Lung (tissue), 12 donors: ENCODE measurements around the gene NDUFAB1. TPM values are rescaled to one million over a fixed set of nuclear protein-coding genes. Genes with fewer than 3 reads are reported as not detected.
"Not testable (repeated sequence)": the region's sequence is repeated elsewhere in the genome, so short reads cannot be mapped to it uniquely, and the experiment has no call there.

Experiments
- ATAC-seq: fragments of 200-7000 bp; cut with Tn5 transposase; one replicate; pipeline ENCODE4 v1.9.1; 2020; ENCODE audit warnings: moderate number of reproducible peaks; ENCODE audit not compliant: insufficient read depth, low FRiP score
- DNase-seq, 3 donors: peaks; one replicate each; pipeline ENCODE4 v3.0.0-alpha.2; 2013 to 2017
- H3K27ac ChIP-seq, 2 donors: one replicate each; pipeline ENCODE4 v1.5.1; 2013; ENCODE audit warnings: mild to moderate bottlenecking in 2 of 2, moderate library complexity in 2 of 2, control low read depth in 1 of 2, inconsistent platforms in 1 of 2, low read depth in 1 of 2, low read length in 1 of 2
- H3K27me3 ChIP-seq, 3 donors: one replicate each; pipeline ENCODE4 v1.5.1; 2013; ENCODE audit warnings: low read length in 2 of 3; ENCODE audit not compliant: control insufficient read depth in 3 of 3, insufficient read depth in 3 of 3
- H3K36me3 ChIP-seq, 4 donors: one replicate each; pipeline ENCODE4 v1.5.1; 2013; ENCODE audit warnings: low read length in 4 of 4, mild to moderate bottlenecking in 1 of 4, moderate library complexity in 1 of 4; ENCODE audit not compliant: control insufficient read depth in 4 of 4, insufficient read depth in 4 of 4
- H3K4me1 ChIP-seq, 5 donors: one replicate each; pipeline ENCODE4 v1.5.1; 2013; ENCODE audit warnings: low read length in 5 of 5, mild to moderate bottlenecking in 2 of 5, moderate library complexity in 1 of 5; ENCODE audit not compliant: control insufficient read depth in 5 of 5, insufficient read depth in 5 of 5
- H3K4me3 ChIP-seq: one replicate; pipeline ENCODE4 v1.5.1; 2013; ENCODE audit warnings: mild to moderate bottlenecking, control low read depth, moderate library complexity
- H3K9ac ChIP-seq, 2 donors: one replicate each; pipeline ENCODE4 v1.5.1; 2013; ENCODE audit warnings: low read length in 2 of 2, control low read depth in 1 of 2; ENCODE audit not compliant: insufficient read depth in 1 of 2
- H3K9me3 ChIP-seq, 4 donors: one replicate each; pipeline ENCODE4 v1.5.1; 2013; ENCODE audit warnings: low read length in 3 of 4, mild to moderate bottlenecking in 1 of 4, moderate library complexity in 1 of 4; ENCODE audit not compliant: control insufficient read depth in 4 of 4, insufficient read depth in 3 of 4
- WGBS, 2 donors: extraction: QIAGEN DNeasy Blood & Tissue Kit; methylation state at CpG; one replicate each; pipeline ENCODE4 v1.1.7; 2013; 5-methylcytosine and 5-hydroxymethylcytosine counted together
- polyA plus RNA-seq, 2 donors: library from polyadenylated mRNA; stranded (reverse); fragments of 200-250 nt; gene quantifications; one replicate each; pipeline ENCODE4 v1.2.1, GENCODE V29; 2013
- total RNA-seq, 2 donors: library from RNA; depleted of rRNA in 1 of 2; stranded (reverse); fragments of >200 nt in 1 of 2; gene quantifications; one replicate each; pipeline ENCODE4 v1.2.1, GENCODE V29; 2014 to 2021
- TF ChIP-seq, protein P1 (sequence below): IDR thresholded peaks from 2 replicates; pipeline ENCODE4 v1.5.1; 2012; ENCODE audit warnings: mild to moderate bottlenecking; ENCODE audit errors: control extremely low read depth, extremely low read depth
- donor health status: control.
- donor health status: control.
- donor health status: Bipolar disorder and iron deficiency.
- donor health status: healthy.
- donor health status: DM: yes; HTN: yes; CAD: no.

The NDUFAB1 gene
- total and polyA plus RNA-seq, 4 donors, result 67.4 to 127 (median 90.1) TPM

- TF ChIP-seq, protein P1, sequence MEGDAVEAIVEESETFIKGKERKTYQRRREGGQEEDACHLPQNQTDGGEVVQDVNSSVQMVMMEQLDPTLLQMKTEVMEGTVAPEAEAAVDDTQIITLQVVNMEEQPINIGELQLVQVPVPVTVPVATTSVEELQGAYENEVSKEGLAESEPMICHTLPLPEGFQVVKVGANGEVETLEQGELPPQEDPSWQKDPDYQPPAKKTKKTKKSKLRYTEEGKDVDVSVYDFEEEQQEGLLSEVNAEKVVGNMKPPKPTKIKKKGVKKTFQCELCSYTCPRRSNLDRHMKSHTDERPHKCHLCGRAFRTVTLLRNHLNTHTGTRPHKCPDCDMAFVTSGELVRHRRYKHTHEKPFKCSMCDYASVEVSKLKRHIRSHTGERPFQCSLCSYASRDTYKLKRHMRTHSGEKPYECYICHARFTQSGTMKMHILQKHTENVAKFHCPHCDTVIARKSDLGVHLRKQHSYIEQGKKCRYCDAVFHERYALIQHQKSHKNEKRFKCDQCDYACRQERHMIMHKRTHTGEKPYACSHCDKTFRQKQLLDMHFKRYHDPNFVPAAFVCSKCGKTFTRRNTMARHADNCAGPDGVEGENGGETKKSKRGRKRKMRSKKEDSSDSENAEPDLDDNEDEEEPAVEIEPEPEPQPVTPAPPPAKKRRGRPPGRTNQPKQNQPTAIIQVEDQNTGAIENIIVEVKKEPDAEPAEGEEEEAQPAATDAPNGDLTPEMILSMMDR, result no peak
- H3K27me3 ChIP-seq, result no peaks in the 10 kb centered on the region
- no peak overlapping the region for H3K27ac ChIP-seq
- 79 to 86% methylated on average over 3 of the region's 3 CpGs for WGBS, 2 donors
- peaks cover 0 to 10% (median 10%) of the 10 kb centered on the region in 5 donors for H3K4me1 ChIP-seq
- no peak overlapping the region for H3K4me3 ChIP-seq
- DNase-seq, result no peak
- no peak for ATAC-seq
- H3K36me3 ChIP-seq, result peaks cover 11 to 25% (median 22%) of the 10 kb centered on the region in 4 donors
- H3K9ac ChIP-seq, result no peak overlapping the region
- H3K9me3 ChIP-seq, result no peaks in the 10 kb centered on the region
These were observed 41.6 kb downstream of the NDUFAB1 start for GRCh38 chr16:23554536-23554935.

DNA sequence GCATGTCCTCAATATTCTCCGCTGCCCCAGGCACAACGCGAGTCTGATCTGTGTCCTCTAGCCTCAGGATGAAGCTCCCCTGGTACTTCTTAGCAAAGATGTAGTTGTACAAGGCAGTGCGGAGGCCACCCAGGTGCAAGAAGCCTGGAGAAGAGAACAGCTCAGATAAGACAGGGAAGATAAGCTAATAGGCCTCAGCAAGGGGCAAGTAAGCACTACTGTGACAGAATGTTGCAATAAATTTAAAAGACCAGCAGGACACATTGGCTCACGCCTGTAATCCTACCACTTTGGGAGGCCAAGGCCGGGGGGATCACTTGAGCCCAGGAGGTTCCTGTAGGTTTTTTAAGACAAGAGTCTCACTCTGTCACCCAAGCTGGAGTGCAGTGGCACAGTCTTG lies 44.0 kb downstream of the NDUFAB1 start:
- TF ChIP-seq, protein P1, result no peak
- no peak for ATAC-seq
- peaks cover 11 to 37% (median 29%) of the 10 kb centered on the region in 4 donors for H3K36me3 ChIP-seq

DNA sequence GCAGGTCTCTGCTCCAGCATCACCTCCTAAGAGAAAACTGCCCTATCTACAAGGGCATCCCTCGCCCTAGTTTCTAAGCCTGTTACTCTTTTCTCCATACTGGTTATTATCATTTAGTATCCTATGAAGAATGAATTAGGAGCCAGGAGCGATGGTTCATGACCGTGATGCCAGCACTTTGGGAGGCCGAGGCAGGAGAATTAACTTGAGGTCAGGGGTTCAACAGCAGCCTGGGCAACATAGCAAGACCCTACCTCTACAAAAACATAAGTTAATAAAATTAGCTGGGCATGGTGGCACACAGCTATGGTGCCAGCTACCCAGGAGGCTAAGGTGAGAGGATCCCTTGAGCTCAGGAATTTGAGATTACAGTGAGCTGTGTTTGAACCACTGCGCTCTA lies 46.2 kb downstream of the NDUFAB1 start:
- H3K27me3 ChIP-seq, result no peaks in the 10 kb centered on the region
- 96 to 98% methylated on average over 5 of the region's 5 CpGs for WGBS, 2 donors
- TF ChIP-seq, protein P1, result no peak
- DNase-seq (no peak), ATAC-seq (no peak)
- H3K4me1 ChIP-seq, result no peaks in the 10 kb centered on the region
- H3K27ac ChIP-seq, result no peak overlapping the region
- H3K9ac ChIP-seq, result no peak overlapping the region
- H3K4me3 ChIP-seq, result no peak overlapping the region
- H3K9me3 ChIP-seq, result no peaks in the 10 kb centered on the region
- peaks cover 11 to 49% (median 36%) of the 10 kb centered on the region in 4 donors for H3K36me3 ChIP-seq

More for the DNA sequence above, 44.0 kb downstream of the NDUFAB1 start:
- Histone ChIP-seq H3K27ac (no peak overlapping the region), H3K9ac (no peak overlapping the region), H3K27me3 (no peaks in the 10 kb centered on the region), H3K4me3 (no peak overlapping the region), H3K9me3 (no peaks in the 10 kb centered on the region), H3K4me1 (peaks cover 0 to 10% (median 0%) of the 10 kb centered on the region in 5 donors)
- WGBS, 2 donors, result 77 to 80% methylated on average over 6 of the region's 6 CpGs
- no peak for DNase-seq

DNA sequence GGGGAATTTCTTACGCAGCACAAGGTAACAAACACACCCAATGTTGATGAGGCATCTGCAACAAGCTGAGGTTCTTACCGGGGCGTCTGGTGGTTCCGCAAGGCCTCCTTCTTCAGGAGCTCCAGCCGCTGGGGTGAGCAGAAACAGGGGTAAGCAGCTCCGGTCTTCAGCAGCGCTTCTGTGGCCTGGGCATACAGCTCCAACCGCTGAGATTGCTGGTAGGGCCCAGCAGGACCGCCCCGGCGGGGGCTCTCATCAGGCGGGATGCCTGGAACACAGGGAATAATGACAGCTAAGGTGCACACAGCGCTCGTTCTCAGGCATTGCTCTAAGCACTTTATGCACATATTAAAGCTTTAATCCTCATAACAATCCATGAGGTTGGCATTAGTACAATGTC lies 51.7 kb downstream of the NDUFAB1 start:
- Histone ChIP-seq H3K9ac (no peak overlapping the region), H3K36me3 (peaks cover 10 to 41% (median 25%) of the 10 kb centered on the region in 4 donors), H3K4me3 (no peak overlapping the region), H3K4me1 (no peaks in the 10 kb centered on the region), H3K9me3 (no peaks in the 10 kb centered on the region), H3K27ac (no peak overlapping the region), H3K27me3 (no peaks in the 10 kb centered on the region)
- 96 to 98% methylated on average over 14 of the region's 14 CpGs for WGBS, 2 donors
- DNase-seq (no peak), ATAC-seq (no peak)
- TF ChIP-seq, protein P1, result no peak

DNA sequence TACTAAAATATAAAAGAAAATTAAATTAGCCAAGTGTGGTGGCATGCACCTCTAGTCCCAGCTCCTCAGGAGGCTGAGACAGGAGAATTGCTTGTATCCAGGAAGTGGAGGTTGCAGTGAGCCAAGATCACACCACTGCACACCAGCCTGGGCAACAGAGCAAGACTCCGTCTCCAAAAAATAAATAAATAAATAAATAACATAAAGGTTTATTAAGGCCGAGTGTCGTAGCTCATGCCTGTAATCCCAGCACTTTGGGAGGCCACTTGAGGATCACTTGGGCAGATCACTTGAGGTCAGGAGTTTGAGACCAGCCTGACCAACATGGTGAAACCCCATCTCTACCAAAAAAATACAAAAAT lies 55.3 kb downstream of the NDUFAB1 start:
- not testable (repeated sequence) for H3K9me3 ChIP-seq, H3K27ac ChIP-seq, ATAC-seq, H3K9ac ChIP-seq, H3K27me3 ChIP-seq, H3K4me3 ChIP-seq, H3K4me1 ChIP-seq, DNase-seq
- WGBS, 2 donors, result 93 to 98% methylated on average over 3 of the region's 3 CpGs
- H3K36me3 ChIP-seq, result peaks cover 10 to 27% (median 17%) of the 10 kb centered on the region in 4 donors
